ENCODE measurements around the gene COL23A1.

Gene COL23A1

GRCh38 chr5:178356431-178356872, 233.7 kb downstream of the COL23A1 start:
- DNase-seq (ENCODE audit: low spot score) = no peak

GRCh38 chr5:178355671-178356070, 234.5 kb downstream of the COL23A1 start:
- DNase-seq (ENCODE audit: low spot score) = no peak

- no peak for DNase-seq (ENCODE audit: low spot score)
These were observed 236.7 kb downstream of the COL23A1 start for GRCh38 chr5:178353461-178353860.

- no peak for DNase-seq (ENCODE audit: low spot score)
These were observed 238.2 kb downstream of the COL23A1 start for GRCh38 chr5:178352035-178352349.

GRCh38 chr5:178351221-178352034, 238.8 kb downstream of the COL23A1 start:
- DNase-seq (ENCODE audit: low spot score) = no peak

GRCh38 chr5:178350361-178351220, 239.6 kb downstream of the COL23A1 start:
- no peak for DNase-seq (ENCODE audit: low spot score)

- DNase-seq (ENCODE audit: low spot score) = no peak
These were observed 240.4 kb downstream of the COL23A1 start for GRCh38 chr5:178349625-178350353.

GRCh38 chr5:178349075-178349511, 241.1 kb downstream of the COL23A1 start:
- DNase-seq (ENCODE audit: low spot score) = no peak

- DNase-seq (ENCODE audit: low spot score) = no peak
These were observed 241.7 kb downstream of the COL23A1 start for GRCh38 chr5:178348356-178349074.

- no peak for DNase-seq (ENCODE audit: low spot score)
These were observed 242.2 kb downstream of the COL23A1 start for GRCh38 chr5:178347956-178348355.

- DNase-seq (ENCODE audit: low spot score) = no peak
These were observed 243.4 kb downstream of the COL23A1 start for GRCh38 chr5:178346607-178347334.

- DNase-seq (ENCODE audit: low spot score) = no peak
These were observed 246.9 kb downstream of the COL23A1 start for GRCh38 chr5:178343306-178343705.

GRCh38 chr5:178341851-178342140, 248.4 kb downstream of the COL23A1 start:
- DNase-seq (ENCODE audit: low spot score) = no peak

GRCh38 chr5:178341091-178341850, 248.9 kb downstream of the COL23A1 start:
- DNase-seq (ENCODE audit: low spot score) = no peak

GRCh38 chr5:178340637-178341036, 249.6 kb downstream of the COL23A1 start:
- DNase-seq (ENCODE audit: low spot score) = no peak

GRCh38 chr5:178340187-178340586, 250.0 kb downstream of the COL23A1 start:
- no peak for DNase-seq (ENCODE audit: low spot score)

GRCh38 chr5:178339272-178339671, 250.9 kb downstream of the COL23A1 start:
- DNase-seq (ENCODE audit: low spot score) = no peak

GRCh38 chr5:178338750-178339144, 251.4 kb downstream of the COL23A1 start:
- no peak for DNase-seq (ENCODE audit: low spot score)

- no peak for DNase-seq (ENCODE audit: low spot score)
These were observed 252.0 kb downstream of the COL23A1 start for GRCh38 chr5:178338126-178338749.

- no peak for DNase-seq (ENCODE audit: low spot score)
These were observed 252.9 kb downstream of the COL23A1 start for GRCh38 chr5:178337334-178337741.

Measured in kidney tubule cell (primary cell).